T-helper 22 cell (primary cell): ENCODE results near the gene MIAT.
"Not testable (repeated sequence)": the region's sequence is repeated elsewhere in the genome, so short reads cannot be mapped to it uniquely, and the experiment has no call there.

Experiments used
- DNase-seq: peaks from one replicate; pipeline ENCODE4 v3.0.0-alpha.2; 2020; ENCODE audit warnings: low read depth

MIAT gene

GRCh38 chr22:26656891-26657851 lies at the start of gene MIAT:
TSS of gene MIAT (plus strand) at chr22:26657588.
- peak; percentile 61 for DNase-seq

- DNase-seq: no peak
These were observed 49.3 kb upstream of the MIAT start for GRCh38 chr22:26608129-26608528.

DNA sequence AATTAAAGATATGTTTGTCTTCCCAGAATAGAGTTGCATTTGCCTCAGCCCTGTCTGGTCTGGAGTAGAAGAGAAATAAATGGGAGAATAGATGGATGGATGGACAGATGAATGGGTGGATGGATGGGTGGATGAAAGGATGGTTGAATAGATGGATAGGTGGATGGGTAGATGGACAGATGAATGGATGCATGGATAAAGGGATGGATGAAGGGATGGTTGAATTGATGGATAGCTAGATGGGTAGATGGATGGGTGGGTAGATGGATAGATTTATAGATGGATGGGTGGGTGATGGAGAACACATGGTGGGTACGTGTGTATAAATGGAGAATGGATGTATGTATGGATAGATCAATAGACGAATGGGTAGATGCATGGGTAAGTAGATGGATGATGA lies 48.1 kb upstream of the MIAT start:
- no peak for DNase-seq

DNA sequence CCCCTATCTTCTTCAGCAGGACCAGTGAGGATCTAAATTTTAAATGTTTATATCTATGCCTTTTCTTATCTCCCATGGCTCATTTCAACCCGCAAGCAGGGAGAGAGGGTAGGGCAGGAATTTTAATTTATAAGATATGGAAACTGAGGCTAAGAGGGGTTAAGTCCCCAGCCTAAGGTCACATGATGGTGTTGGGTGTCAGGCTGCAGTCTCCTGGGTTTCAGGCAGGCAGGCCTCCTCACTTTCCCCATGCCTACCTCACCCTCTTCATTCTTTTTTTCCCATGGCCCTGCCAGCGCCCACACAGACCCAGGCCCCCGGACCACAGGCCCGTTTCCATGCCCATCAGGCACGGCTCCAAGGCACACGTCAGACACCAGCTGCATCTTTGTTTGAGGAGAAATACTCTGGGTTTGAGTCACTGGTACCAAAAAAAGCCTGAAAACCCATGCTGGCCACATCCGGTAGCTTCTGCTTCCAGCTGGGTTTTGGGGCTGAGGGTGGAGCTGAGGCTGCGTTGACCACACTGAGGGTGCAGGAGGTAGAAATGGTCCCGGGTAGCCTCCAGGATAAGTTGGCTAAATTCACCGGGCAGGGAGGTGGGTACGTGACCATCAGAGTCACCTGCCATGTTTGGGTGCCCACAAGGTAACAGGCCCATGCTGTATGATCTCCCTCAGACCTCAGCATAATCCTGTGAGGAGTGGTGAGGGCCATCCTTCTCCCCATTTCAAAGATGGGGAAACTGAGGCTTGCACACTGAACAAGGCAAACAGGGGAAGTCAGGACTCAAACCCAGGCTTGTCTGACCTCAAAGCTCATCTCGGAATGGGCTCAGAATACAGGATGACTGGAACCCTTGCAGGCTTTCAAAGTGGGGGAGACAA lies 47.1 kb upstream of the MIAT start:
- no peak for DNase-seq

DNA sequence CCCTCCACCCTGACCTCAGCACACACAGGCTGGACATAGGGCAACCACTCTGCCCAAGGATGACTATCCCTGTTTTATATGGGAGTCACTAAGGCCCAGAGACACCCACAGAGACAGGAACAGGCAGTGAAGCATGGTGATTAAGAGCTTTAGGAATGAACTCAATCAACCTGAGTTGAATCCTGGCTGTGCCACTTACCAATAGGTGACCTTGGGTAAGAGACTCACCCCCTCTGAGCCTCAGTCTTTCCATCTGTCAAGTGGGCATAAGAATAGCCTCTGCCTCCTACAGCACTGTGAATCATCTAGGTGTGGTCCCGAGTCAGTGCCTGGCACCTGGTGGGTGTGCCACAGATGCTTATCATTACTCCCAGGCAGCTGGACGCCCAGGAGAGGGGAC lies 46.4 kb upstream of the MIAT start:
- no peak for DNase-seq

GRCh38 chr22:26612652-26613051 lies 44.7 kb upstream of the MIAT start:
- no peak for DNase-seq

- not testable (repeated sequence) for DNase-seq
These were observed 43.6 kb upstream of the MIAT start for GRCh38 chr22:26613753-26614152.

- DNase-seq: no peak
These were observed 43.1 kb upstream of the MIAT start for GRCh38 chr22:26614322-26614721.

- DNase-seq: no peak
These were observed 42.2 kb upstream of the MIAT start for GRCh38 chr22:26615149-26615548.

DNA sequence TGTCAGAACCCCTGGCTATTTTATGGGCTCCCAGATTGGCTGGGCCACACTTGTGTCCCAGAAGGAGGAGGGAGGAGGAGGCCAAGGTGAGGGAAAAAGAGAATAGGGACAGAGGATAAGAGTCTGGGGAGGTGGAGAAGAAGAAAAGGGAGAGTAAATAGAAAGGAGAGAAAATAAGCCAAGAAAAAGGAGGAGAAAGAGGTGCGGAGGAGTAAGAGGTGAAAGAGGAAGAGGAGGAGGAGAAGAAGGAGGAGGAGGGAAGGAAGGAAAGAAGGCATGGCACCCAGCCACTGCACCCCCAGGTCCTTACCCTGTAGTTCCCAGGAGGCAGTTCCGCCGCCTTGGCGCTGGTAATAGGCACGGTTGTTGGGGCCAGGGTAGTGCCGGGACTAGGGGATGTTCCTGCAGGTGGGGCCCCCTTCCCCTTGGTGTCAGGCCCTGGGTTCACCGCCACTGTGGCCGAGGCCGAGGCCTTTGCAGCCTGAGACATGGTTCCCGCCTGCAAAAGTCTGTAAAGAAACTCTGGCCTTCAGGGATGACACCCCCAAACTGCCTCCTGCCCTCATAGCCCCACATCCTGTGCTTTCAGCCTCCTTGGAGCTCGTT lies 41.5 kb upstream of the MIAT start:
- DNase-seq: no peak

DNA sequence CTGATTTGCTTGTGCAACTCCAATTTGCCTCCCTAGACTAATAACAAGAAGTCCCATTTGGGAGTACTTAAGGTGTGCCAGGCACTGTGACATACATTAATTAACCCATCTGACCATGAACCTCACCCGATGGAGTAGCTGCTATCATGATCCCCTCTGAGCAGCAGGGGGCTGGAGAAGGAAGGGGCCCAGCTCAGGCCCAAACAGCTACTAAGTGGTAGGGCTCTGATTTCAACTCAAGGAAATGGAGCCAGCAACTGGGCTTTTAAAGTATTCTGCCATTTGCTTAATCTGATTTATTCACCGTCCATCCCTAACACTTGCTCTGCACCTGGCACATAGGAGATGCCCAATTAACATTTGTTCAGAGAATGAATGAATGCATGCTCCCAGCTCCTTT lies 40.7 kb upstream of the MIAT start:
- DNase-seq: no peak

- no peak for DNase-seq
These were observed 39.9 kb upstream of the MIAT start, which contains the start of gene CRYBB1 for GRCh38 chr22:26617271-26618199. TSS of gene CRYBB1 (minus strand) at chr22:26618027. CDS start at chr22:26616319, 1,708 bp downstream.

DNA sequence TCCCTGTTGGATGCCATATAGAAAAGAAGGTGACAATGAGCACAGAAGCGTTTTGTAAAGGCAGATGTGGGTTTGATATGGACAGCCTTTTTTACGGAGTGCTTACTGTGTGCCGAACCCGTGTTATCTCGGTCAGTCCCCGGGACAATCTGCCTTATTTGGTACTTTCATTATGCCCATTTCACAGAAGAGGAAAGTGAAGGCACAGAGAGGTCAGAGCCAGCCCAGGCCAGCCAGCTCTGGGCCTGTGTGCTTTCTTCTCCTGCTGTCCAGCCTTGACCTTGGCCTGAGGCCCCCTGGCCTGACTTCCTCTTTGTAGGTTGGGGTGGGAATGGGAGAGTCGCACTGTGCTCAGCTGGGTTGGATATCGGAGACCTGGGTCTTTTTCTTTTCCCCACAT lies 38.9 kb upstream of the MIAT start:
- no peak for DNase-seq

DNA sequence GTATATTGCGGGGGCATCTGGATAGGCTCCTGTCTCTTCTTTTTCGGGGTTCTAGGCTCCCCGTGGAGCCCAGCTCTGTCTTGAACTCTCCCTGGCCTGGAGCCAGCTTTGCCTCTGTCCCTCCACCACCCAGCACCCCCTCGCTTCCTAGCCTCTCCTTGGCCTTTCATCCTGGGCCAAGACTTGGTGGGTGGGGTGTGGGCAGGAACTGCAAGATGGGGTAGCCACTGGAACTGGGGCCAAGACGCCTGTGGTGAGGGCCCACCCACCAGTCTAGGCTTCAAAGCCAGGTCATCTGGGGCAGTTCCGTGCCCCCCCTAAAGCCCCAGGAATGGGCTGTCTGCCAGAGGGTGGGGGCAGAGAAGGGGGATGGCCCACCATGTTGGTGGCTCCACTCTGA lies 37.9 kb upstream of the MIAT start:
- DNase-seq: no peak

- DNase-seq: no peak
These were observed 37.2 kb upstream of the MIAT start for GRCh38 chr22:26620197-26620596.

DNA sequence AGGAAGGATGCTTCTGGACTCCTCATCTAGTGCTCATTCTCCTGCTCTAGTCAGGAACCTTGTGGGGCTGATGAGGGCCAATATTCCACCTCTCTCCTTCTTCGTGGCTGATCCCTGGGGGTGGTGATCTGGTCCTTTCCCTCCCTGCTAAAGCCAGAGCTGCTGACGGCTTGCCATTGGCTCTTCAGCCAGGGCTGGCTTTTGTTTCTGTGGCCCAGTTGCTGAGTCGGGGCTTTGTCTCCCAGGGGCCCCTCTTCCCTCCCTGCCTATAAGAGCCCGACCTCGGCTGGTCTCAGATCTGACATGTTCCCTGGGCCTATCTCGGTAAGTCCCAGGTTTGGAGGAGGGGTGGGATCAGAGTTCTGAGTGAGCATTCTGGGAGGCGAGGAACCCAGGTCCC lies 35.7 kb upstream of the MIAT start, which contains the start of gene CRYBA4:
CRYBA4 (plus strand) TSS at position 301 of the 400 bp plus-strand sequence. CDS start 634 bp downstream, outside the sequence.
- no peak for DNase-seq

GRCh38 chr22:26623984-26624383 lies 33.4 kb upstream of the MIAT start:
- DNase-seq: no peak

GRCh38 chr22:26624803-26625202 lies 32.6 kb upstream of the MIAT start:
- DNase-seq: no peak

DNA sequence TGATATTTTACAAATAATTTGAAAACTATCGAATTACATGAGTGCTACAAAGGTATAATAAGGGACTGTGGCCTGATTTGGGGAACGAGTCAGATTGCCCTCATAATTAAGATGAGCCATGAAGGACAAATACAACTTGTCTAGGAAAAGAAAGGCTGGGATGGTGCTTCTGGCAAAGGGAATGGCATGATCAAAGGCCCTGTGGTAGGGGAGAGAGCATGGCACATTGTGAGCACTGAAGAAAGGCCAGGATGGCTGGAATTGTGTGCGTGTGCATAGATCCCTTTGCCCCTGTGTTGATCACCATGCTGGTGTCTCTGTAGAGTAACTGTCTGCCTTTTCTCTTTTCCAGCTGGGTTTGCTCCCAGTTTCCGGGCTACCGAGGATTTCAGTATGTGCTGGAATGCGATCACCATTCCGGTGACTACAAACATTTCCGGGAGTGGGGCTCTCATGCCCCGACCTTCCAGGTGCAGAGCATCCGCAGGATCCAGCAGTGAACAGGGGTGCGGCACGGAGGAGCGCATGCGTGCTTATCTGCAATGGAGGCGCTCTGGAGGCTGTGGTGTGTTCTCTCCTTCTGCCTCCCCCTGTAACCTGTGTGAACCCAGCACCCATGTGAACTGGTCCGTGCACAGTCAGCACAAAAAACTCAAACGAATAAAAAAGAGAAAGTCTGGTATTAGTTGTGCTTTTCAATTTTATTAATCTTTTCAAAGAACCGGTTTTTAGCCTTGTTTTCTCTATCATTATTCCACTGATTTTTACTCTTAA lies 27.2 kb upstream of the MIAT start:
- no peak for DNase-seq

GRCh38 chr22:26631282-26631681 lies 26.1 kb upstream of the MIAT start:
- DNase-seq: no peak
